M059J (cell line): Measurements from ENCODE around the gene AEBP1. TPM values are rescaled to one million over a fixed set of nuclear protein-coding genes. Genes with fewer than 3 reads are reported as not detected.

ENCODE experiments used
- DNase-seq: peaks from one replicate; pipeline ENCODE4 v3.0.0-alpha.2; 2012; ENCODE audit warnings: low read depth
- total RNA-seq: library from RNA; depleted of rRNA; stranded (reverse); fragments of >200 nt; shearing (Covaris generic); gene quantifications from 2 replicates; pipeline ENCODE4 v1.2.3, GENCODE V29; 2014; rRNA removed

The AEBP1 gene
- 0.44 TPM in 1 of 2 replicates, not detected in the other for total RNA-seq

DNA sequence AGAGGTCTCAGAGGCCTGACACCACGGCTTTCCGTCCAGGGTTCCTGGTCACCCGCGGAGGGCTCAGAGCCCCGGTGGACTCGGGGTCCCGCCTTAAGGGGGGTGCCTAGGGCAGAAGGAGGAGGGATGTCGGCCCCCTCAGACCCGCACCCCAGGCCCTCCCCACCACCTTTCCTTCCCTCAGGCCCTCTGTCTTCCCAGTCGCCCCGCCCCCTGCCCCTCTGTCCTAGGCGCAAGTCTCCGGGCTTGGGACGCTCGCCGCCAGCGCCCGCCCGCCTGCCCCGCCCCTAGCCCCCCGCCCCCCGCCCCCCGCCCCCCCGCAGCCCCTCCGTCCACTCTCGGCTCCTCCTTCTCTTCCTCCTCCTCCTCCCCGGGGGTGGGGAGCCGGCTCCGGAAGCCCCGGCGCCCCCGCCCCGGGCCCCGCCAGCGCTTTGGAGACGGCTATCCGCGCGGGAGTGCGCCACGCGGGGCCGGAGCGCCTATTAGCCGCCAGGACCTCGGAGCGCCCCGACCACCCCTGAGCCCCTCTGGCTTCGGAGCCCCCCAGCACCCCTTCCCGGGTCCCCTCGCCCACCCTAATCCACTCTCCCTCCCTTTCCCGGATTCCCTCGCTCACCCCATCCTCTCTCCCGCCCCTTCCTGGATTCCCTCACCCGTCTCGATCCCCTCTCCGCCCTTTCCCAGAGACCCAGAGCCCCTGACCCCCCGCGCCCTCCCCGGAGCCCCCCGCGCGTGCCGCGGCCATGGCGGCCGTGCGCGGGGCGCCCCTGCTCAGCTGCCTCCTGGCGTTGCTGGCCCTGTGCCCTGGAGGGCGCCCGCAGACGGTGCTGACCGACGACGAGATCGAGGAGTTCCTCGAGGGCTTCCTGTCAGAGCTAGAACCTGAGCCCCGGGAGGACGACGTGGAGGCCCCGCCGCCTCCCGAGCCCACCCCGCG is at the start of gene AEBP1:
AEBP1 (plus strand) TSS at position 423 of the 937 bp plus-strand sequence; CDS start at position 744, 321 bp downstream.
- no peak for DNase-seq

DNA sequence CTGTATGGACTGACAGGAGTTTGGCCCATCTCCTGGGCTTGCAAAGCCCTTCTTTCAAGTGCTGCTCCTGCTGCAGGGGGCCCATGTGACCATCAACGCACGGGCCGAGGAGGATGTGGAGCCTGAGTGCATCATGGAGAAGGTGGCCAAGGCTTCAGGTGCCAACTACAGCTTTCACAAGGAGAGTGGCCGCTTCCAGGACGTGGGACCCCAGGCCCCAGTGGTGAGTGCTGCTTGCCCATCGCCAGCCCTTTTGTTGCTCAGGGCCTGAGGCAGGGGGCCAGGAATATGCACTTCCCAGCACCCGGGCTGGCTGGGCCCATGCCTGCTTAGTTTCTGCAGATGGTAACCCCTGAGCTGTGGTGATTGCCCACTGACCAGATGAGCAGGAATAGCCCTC is 47.5 kb upstream of the AEBP1 start:
- no peak for DNase-seq

DNA sequence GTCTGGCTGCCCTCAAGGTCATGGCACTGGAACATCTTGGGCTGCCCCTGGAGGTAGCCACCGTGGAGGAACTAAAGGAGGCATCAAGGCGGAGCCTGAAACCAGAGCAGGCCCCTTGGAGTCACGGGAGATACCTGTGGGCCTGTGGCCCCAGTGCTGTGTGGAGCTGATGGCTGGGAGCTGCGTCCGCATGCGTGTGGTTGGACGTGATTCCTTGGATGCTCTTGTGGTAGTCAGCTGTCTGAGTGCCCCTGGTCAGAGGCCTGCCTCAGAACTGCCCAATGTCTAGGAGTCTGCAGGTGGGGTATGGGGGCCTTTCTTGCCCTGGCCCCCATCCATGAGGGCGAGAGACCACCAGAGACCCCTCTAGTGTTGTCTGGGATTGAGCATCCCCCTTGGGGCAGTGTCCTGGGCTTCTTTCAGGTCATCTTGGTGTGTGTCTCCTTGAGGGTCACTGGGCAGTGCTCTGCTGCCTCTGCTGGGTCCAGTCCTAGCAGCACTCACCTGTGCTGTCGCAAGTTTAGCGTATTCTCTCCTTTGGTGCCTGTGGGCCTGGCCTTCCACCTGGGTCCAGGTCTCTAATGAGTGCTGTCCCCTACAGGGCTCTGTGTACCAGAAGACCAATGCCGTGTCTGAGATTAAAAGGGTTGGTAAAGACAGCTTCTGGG is 46.8 kb upstream of the AEBP1 start:
- DNase-seq, result no peak

DNA sequence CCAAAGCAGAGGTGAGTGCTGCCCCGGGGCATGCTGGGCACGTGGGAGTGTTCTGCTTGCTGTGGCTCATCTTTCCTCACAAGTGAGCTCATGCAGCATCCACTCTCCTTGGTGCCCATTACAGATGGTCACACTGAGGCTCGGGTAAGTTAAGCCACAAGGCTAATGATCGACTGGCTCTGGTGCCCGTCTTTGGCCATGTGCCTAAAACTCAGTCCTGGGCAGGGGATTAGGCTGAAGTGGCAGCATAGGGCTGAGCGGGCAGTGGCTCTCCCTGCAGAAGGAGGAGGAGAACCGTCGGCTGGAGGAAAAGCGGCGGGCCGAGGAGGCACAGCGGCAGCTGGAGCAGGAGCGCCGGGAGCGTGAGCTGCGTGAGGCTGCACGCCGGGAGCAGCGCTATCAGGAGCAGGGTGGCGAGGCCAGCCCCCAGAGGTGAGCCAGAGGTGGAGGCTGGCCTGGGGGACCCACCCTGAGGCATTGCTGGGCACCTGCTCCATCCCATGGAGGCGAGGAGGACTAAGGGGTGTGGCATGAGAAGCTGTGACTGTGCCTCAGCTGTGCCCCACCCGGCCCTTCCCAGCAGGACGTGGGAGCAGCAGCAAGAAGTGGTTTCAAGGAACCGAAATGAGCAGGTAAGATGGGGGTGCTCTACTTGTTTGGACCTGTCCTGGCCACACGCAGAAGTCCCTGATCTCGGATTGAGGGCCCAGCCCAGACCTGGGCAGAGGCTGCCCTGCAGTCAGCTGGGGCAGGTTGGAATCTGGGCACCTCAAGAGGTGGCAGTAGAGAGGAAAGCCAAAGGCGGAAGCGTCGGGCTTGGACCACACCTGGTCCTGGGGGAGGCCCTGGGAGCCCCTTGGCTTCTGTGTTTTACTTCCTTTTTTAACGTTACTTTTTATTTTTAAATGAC is 46.0 kb upstream of the AEBP1 start:
- DNase-seq, result no peak

DNA sequence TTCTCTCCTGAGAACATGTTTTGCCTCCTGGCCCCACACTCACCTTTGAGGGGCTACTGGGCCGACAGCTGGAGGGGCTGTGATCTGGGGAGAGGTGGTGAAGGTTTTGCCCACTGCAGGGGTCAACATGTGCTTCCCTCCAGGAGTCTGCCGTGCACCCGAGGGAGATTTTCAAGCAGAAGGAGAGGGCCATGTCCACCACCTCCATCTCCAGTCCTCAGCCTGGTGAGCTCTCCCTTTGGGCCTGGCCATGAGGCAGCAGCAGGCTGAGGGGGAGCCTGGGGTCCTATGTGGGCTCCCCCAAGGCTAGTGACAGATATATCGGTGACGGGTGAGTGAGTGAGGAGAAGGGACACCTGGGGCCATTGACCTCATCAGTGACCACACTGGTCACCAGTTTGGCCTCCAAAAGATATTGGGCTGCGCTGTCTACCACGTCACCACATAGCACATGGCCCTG is 45.4 kb upstream of the AEBP1 start:
- no peak for DNase-seq

DNA sequence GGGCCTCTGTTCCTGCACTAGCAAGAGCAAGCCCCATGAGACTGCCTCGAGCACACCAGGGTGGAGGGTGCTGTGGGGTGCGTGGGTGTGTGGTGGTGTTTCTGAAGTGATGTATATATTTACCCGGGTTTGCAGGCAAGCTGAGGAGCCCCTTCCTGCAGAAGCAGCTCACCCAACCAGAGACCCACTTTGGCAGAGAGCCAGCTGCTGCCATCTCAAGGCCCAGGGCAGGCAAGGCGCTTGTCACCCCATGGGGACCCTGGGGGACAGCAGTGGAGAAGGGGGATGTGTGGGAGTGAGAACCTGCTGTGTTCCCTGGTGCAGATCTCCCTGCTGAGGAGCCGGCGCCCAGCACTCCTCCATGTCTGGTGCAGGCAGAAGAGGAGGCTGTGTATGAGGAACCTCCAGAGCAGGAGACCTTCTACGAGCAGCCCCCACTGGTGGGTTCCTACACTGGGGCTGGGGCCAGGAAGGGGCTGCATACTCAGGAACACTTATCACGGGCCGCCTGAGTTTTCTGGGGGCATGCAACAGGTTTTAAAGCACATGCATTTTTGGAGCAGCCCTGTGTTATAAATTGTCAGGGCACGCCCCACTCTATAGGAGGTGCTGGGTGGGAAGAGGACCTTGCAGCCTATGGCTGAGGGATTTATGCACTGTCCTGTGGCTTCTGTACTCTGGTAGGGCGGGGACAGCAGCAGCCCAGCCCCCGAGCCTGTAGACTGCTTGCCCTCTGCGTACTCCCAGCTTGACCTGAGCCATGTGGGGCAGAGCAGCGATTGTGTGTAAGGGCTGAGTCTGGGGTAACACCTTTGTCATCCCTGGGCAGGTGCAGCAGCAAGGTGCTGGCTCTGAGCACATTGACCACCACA is 44.7 kb upstream of the AEBP1 start:
- no peak for DNase-seq

DNA sequence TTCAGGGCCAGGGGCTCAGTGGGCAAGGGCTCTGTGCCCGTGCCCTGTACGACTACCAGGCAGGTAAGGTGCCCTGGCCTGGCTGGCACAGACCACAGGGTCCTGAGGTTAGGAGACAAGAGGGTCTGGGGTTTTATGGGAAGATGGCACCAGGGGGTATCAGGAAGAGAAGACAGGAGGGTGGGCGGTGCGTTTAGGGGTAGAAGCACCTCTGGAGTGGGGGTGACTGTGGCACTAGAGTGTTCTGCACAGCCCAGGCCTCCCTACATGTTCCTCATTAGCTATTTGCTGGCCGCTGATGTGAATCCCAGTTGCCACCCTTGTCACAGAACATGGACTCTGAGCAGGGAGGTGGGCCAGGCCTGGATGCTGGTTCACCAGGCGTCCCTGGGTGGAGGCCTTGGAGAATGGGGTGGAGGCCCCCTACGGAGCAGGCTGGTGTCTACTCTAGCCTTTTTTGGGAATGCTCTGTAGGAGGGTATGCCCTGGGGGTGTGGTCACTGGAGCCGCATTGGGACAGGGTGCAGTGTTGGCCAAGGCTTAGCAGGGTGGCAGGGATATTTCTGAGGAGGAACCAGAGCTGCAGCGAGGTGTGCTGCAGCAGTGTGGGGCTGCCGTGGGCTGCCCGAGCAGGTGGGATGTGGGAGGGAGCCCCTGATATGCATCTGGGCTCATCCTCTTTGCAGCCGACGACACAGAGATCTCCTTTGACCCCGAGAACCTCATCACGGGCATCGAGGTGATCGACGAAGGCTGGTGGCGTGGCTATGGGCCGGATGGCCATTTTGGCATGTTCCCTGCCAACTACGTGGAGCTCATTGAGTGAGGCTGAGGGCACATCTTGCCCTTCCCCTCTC is 43.8 kb upstream of the AEBP1 start:
- DNase-seq, result no peak

DNA sequence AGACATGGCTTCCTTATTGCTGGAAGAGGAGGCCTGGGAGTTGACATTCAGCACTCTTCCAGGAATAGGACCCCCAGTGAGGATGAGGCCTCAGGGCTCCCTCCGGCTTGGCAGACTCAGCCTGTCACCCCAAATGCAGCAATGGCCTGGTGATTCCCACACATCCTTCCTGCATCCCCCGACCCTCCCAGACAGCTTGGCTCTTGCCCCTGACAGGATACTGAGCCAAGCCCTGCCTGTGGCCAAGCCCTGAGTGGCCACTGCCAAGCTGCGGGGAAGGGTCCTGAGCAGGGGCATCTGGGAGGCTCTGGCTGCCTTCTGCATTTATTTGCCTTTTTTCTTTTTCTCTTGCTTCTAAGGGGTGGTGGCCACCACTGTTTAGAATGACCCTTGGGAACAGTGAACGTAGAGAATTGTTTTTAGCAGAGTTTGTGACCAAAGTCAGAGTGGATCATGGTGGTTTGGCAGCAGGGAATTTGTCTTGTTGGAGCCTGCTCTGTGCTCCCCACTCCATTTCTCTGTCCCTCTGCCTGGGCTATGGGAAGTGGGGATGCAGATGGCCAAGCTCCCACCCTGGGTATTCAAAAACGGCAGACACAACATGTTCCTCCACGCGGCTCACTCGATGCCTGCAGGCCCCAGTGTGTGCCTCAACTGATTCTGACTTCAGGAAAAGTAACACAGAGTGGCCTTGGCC is 43.0 kb upstream of the AEBP1 start:
- DNase-seq, result no peak

DNA sequence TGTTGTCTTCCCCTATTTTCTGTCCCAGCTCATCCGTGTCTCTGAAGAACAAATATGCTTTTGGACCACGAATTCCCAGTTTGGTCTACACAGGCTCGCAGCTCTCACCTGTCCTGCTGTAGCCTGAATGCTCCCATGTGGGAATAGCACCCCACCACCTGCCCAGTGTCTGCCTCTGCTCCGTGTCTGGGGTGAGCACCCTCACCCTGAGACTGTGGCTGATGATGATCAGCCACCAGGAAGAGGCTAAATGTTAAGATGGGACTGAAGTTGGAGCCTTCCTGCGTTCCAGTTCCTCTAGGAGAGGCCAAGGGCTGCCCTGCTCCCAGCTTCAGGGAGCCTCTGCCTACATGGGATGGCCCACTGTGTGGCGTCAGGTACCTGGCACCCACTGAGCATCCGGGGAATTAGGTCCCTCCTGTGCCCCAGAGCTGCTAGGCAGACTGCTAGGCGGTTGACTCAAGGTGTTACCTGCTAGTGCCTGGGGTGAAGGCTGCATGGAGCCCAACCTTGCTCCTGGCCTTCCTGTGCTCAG is 42.4 kb upstream of the AEBP1 start:
- DNase-seq, result no peak

DNA sequence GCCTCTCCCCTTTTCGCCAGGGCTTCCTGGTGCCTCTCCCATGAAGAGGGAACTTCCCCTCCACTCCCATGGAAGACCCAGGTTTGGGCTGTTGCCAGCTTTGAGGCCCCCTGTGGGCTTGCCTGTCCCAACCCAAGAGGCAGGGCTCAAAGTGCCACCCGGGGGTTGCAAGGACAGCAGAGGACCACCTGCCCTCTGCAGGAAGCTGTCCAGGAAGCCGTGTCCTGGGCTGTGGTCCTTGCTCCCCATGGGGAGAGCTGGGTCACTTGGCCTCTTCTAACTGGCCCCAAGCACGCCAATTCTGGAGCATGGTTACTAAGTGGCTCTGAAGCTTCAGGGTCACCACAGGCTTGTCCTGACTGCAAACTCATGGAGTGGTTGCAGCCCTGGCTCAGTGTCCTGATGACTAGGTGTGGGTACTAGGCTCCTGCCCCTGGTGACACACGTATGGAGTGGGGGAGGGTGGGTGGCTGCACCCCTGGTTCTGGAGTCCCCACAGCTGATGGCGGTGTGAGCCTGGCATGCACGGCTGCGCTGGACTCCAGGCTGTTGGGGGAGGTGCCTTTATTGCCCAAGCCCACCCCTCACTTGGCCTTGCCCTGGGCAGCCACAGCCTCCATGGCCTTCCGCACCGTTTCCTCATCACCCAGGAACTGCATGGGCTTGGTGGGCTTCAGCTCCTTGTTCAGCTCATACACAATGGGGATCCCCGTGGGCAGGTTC is 41.8 kb upstream of the AEBP1 start:
- DNase-seq, result no peak

DNA sequence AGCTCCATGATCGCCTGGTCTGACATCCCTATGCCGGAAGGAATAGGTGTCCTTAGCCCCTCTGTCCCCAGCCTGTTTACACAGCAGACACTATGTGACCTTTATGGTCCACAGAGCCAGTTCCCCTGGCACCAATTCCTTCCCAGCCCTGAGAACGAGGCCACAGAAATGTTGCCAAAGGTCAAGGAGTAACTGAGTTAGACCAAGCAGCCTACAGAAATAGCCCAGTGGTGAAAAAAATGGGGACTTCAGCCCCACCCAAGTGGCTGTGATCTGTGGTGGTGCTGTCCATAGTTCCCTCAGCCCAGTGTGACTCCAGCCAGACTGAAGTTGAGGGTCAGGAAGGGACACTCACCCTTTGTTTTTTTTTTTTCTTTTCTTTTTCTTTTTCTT is 41.2 kb upstream of the AEBP1 start:
- DNase-seq, result no peak

DNA sequence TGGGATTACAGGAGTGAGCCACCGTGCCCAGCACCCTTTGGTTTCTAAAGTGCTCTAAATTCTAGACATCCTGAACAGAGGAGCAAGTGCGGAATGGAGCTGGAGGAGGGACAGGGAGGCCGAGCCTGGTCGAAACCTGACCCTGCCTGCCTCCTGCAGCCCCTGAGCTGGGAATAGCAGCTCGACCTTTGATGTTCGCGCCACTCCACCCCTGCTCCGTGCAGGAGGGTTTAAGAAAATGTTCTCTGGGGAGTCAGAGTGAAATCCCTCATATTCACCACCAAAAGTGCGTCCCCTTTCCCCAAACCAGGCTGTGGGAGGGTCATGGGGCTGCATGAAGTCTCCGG is 40.6 kb upstream of the AEBP1 start:
- no peak for DNase-seq

DNA sequence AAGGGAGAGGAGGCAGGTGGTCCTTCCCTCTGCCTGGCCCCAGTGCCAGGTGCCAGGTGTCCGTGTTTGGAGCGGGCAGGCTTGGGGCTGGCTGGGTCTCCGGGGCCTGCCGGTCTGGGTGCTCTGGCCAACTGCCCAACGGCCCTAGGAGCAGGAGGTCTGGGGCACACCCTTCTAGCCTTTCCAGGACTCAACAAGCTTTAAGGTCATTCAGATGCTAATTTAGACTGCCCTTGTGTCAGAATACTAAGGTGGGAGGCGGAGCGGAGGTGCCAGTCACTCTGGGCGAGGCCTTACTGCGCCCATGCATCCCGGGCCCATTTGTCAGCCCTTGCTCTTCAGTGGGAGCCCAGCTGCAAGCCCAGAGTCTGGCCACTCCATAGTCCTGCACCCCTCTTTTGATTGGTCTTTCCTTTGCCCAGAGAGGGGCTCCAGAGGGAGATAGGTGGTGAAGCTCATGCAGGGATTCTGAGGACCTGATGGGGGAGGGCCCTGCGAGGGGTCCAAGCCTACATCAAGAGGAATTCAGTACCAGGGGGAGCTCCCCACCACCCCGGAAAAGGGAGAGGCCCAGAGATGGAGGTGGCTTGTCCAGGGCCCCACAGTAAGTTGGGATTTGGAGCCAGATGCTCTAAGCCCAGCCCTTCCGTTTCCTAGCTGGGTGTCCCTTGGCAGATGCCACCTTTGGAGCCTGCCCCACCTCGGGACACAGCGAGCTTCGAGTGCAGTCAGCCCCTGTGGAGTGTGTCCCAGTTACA is 40.1 kb upstream of the AEBP1 start:
- DNase-seq, result no peak

DNA sequence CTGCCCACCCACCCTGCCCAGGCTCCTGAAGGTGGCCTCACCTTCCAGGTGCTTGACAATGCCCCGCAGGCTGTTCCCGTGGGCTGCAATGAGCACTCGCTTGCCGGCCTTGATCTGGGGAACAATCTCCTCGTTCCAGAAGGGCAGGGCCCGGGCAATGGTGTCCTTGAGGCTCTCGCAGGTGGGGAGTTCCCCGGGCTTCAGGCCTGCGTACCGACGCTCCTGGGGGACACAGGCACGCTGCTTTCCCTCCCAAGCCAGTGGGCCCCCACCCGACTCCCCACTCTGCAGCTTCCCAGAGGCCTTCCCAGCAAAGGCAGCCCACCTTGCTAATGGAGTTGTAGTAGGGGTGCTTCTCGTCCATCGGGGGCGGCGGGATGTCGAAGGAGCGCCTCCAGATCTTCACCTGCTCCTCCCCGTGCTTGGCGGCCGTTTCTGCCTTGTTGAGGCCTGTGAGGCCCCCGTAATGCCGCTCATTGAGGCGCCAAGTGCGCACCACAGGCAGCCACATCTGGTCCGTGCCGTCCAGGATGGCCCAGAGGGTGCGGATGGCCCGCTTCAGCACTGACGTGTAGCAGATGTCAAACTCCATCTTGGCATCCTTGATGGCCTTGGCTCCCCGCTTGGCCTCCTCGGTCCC is 39.2 kb upstream of the AEBP1 start:
- DNase-seq, result no peak

DNA sequence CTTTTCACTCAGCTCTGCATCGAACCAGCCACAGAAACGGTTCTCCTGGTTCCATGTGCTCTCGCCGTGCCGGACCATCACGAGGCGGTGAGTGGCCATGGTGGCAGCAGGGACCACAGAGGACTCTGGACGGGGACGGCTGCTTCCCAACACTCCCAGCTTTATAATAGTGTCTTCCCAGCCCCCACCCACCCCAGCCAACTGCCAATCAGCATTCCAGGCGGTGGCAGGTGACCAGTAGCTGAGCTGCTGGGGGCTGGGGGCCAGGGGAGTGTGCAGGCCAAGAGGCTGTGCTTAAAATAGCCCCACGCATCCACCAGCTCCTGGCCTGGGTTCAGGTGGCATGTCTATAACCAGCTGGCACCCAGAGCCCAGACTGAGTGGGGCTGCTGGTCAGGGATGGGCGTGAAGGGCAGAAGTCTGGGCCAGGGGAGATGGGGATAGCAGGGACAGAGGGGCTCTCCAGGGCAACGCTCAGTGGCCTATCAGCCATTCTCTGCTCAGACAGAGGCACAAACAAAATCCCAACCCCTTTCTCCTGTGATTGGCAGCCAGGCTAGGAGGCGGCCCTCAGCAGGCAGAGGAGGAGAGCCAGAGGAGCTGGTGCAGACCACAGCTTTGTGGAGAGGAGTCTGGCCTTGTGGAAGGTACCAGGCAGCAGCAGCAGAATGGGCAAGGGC is 38.6 kb upstream of the AEBP1 start, which contains the start of gene PGAM2:
PGAM2 (minus strand) TSS at position 137 of the 680 bp plus-strand sequence; CDS start at position 99, 38 bp downstream.
- DNase-seq, result peak; percentile 60

DNA sequence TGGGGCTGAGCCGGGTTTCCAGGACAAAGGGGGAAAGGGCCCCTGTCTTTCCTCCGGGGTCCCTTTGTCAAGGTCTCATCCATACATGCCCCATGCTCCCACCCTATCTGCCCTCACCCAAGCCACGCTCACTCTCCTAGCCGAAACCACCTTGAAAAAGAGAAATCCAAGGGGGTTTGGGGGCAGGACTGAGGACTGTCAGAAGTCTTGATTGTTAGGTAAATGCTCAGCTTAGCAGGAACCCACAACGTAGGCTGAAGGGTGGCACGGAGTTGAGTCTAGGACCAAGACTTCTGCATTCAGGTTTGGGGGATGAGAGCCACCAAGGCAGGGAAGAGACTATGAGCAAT is 38.1 kb upstream of the AEBP1 start:
- DNase-seq, result no peak
